ENCODE results near the gene DNAJC1. TPM values are rescaled to one million over a fixed set of nuclear protein-coding genes. Genes with fewer than 3 reads are reported as not detected.

Gene DNAJC1
- total RNA-seq, 1 donor from 2014 or later: 26.1 TPM

DNA sequence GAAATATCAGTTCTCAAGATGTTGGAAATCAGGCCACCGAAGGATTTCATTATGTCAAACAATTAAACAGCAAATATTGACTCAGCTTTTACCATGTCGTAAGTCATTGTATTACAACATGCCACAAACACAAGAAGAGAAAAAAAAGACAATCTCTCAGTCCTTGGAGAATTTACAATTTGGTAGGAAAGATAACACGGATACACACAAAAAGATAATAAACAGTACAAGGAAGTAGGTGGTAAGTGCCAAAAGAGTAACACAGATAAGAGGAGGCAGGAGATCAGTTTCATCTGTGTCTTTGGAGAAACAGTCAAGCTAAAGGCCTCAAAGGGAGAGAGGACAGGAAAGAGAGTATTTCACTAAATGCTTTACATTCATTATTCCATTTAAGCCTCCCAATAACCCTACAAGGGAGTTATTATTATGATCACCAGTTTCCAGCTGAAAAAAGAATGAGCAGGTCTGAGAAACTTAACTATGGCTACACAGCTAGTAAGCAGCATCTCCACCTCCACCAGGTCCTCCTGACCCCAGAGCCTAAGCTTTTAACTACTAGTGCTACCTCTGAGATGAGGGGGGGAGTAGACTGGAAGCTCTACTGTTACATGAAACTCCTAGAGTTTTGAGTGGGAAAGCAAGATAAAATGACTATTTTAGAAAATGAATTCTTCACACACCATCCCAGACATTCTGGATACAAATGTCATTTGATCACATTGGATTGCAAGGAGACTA, 13.9 kb upstream of the DNAJC1 start:
- Histone ChIP-seq H3K4me3 (no peak overlapping the region), H3K36me3 (no peaks in the 10 kb centered on the region), H3K27ac (no peak overlapping the region), H3K9me3 (no peaks in the 10 kb centered on the region), H3K4me1 (no peaks in the 10 kb centered on the region), H3K27me3 (no peaks in the 10 kb centered on the region)
- TF ChIP-seq, protein P1, sequence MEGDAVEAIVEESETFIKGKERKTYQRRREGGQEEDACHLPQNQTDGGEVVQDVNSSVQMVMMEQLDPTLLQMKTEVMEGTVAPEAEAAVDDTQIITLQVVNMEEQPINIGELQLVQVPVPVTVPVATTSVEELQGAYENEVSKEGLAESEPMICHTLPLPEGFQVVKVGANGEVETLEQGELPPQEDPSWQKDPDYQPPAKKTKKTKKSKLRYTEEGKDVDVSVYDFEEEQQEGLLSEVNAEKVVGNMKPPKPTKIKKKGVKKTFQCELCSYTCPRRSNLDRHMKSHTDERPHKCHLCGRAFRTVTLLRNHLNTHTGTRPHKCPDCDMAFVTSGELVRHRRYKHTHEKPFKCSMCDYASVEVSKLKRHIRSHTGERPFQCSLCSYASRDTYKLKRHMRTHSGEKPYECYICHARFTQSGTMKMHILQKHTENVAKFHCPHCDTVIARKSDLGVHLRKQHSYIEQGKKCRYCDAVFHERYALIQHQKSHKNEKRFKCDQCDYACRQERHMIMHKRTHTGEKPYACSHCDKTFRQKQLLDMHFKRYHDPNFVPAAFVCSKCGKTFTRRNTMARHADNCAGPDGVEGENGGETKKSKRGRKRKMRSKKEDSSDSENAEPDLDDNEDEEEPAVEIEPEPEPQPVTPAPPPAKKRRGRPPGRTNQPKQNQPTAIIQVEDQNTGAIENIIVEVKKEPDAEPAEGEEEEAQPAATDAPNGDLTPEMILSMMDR (IDR thresholded peaks at IDR 0.05): no peak
- no peak for DNase-seq (ENCODE audit: low spot score in 2 of 2)
- intact Hi-C loops (cut with DNase I): no loop called here

DNA sequence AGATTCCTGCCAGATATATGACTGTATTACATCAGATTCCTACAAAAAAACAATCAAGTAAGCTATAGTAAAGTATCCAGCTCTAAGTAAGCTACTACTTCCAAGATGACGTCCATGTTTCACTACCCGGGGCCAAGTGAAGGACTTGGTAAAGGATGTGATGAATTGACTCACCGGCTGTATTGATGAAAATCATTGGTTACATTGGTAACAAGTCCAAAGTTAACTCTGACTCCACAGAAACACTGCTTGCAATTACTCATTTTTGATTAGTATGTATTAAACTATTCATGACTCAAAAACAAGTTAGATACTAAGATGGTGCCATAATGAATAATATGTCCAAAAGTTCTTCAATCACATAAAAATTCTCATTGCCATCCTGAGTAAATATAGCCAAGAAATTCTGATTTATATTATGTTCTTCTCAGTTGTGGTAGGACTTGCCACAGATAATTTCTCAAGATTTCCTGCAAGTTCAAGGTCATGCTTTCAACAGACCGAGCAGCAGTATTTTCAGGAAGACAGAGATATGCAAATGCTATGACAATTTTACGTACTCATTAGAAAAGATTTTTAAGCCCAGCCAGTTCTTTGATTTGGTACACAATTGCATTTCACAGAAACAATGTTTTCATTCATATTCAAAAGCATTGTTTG, 12.6 kb upstream of the DNAJC1 start:
- H3K27me3 ChIP-seq: no peaks in the 10 kb centered on the region
- H3K9me3 ChIP-seq: no peaks in the 10 kb centered on the region
- H3K4me1 ChIP-seq: no peaks in the 10 kb centered on the region
- H3K27ac ChIP-seq: no peak overlapping the region
- TF ChIP-seq, protein P1 (IDR thresholded peaks at IDR 0.05): no peak
- DNase-seq (ENCODE audit: low spot score in 2 of 2): no peak
- H3K4me3 ChIP-seq: no peak overlapping the region
- intact Hi-C loops (cut with DNase I): no loop called here
- H3K36me3 ChIP-seq: no peaks in the 10 kb centered on the region

DNA sequence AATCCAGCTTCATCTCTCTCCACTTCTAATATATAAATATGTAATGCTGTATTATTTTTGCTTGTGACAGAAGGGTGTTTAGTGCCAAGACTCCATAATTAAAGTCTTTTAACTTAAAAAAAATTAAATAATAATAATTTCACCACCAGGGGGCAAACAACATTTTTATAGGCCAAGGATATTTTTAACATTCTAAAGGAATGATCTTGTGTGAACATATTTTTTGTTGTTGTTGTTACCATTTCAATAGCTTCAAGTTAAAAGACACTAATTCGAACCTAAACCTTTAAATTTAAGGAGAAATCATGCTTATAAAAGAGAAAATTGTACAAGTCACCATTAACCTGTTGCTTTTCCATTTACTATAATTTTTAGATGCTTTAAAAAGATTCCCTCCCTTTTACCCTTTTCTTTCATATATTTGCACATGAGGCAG, 7.5 kb upstream of the DNAJC1 start:
- no peaks in the 10 kb centered on the region for H3K36me3 ChIP-seq
- H3K4me3 ChIP-seq: no peak overlapping the region
- DNase-seq (ENCODE audit: low spot score in 2 of 2): no peak
- no peak overlapping the region for H3K27ac ChIP-seq
- H3K4me1 ChIP-seq: no peaks in the 10 kb centered on the region
- intact Hi-C loops (cut with DNase I): loop anchor here (2.0 kb wide), 1 partner anchor 978 kb away; no protein-coding TSS in a partner anchor
- TF ChIP-seq, protein P1 (IDR thresholded peaks at IDR 0.05): peak in 1 of 3 experiments; percentile 36
- H3K27me3 ChIP-seq: no peaks in the 10 kb centered on the region
- peaks cover 0 to 6% of the 10 kb centered on the region in 2 donors for H3K9me3 ChIP-seq

DNA sequence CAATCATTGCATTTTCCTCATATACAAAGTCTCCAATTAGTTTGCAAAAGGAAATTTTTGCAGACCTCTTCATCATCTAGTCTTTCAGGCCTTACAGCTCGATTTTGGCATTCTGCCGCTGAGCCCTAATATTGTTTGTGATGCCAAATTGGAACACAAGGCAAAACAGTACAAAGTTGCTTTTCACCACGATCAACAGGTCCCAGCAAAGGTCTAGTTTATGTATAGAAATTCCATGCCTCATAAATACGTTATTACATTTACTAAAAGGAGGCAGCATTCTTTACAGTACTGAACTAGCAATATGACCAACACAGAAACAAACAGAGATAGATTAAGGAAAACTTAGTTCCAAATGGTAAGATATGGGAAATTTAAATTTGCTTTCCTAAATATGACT, 7.0 kb upstream of the DNAJC1 start:
- H3K4me1 ChIP-seq: no peaks in the 10 kb centered on the region
- no peaks in the 10 kb centered on the region for H3K27me3 ChIP-seq
- TF ChIP-seq, protein P1 (IDR thresholded peaks at IDR 0.05): no peak
- DNase-seq (ENCODE audit: low spot score in 2 of 2): no peak
- no peak overlapping the region for H3K27ac ChIP-seq
- peaks cover 0 to 6% of the 10 kb centered on the region in 2 donors for H3K9me3 ChIP-seq
- no peaks in the 10 kb centered on the region for H3K36me3 ChIP-seq
- no peak overlapping the region for H3K4me3 ChIP-seq
- intact Hi-C loops (cut with DNase I): loop anchor here (2.0 kb wide), 1 partner anchor 978 kb away; no protein-coding TSS in a partner anchor

DNA sequence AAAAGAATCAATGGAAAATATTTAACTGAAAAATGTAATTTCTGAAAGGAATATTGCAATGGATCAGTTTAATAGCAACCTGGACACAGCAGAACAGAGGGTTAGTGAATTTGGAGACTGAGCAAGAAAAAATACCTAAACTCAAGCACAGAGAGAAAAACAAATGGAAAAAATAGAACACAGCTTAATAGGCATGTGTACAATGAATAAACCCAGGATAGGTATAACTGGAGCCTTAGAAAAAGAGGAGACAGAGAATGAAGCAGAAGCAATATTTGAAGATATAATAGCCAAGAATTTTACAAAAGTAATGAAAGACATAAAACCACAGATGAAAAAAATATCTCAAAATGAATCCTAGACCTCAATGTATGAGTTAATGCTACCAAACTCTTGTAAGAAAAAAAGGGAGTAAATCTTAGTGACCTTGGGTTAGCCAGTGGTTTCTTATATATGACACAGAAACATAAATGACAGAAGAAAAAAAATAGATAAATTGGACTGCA, 2.9 kb upstream of the DNAJC1 start:
- peaks cover 0 to 6% of the 10 kb centered on the region in 2 donors for H3K4me1 ChIP-seq
- no peak overlapping the region for H3K4me3 ChIP-seq
- H3K27me3 ChIP-seq: no peaks in the 10 kb centered on the region
- no peak overlapping the region for H3K27ac ChIP-seq
- TF ChIP-seq, protein P1 (IDR thresholded peaks at IDR 0.05): no peak
- no peak for DNase-seq (ENCODE audit: low spot score in 2 of 2)
- intact Hi-C loops (cut with DNase I): loop anchor here (10.0 kb wide), 1 partner anchor 472 kb away; the partner anchor contains the start of gene MLLT10
- peaks cover 0 to 6% of the 10 kb centered on the region in 2 donors for H3K9me3 ChIP-seq
- H3K36me3 ChIP-seq: no peaks in the 10 kb centered on the region
